Activated CD4-positive, alpha-beta T cell treated with anti-CD3 and anti-CD28 coated beads, Interleukin-2, Interleukin-6, amounts not matched to agents 100 ng/mL and 50 ng/mL, durations not matched to agents 16 hours and 8 hours (primary cell): Measurements from ENCODE around the gene HDAC11.

Experiments
- DNase-seq: peaks from one replicate; pipeline ENCODE4 v3.0.0-alpha.2; 2020

Gene HDAC11

DNA sequence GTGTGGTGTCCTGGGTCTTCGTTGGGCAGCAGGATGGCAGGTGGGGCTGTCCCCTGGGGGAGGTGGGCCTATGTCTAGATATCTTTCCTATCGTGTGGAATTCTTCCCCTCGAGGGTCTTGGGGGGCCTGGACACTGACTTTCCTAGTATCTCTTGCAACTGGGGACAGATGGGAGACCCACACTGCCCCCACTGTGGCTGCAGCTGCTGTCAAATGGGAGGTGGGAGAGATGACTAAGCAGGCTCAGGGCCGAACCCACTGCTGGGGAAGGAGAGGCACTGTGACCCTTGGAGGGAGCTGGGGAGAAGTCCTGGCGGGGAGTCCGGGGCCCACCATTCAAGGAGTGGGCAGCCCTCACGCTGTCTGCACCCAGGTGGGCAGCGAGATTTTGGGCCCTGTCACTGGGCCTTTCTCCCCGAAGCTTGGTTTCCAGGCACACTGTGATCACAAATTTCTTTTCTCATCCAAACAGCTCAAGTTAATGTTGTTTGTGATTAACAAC is 65.9 kb downstream of the HDAC11 start:
- DNase-seq = no peak

DNA sequence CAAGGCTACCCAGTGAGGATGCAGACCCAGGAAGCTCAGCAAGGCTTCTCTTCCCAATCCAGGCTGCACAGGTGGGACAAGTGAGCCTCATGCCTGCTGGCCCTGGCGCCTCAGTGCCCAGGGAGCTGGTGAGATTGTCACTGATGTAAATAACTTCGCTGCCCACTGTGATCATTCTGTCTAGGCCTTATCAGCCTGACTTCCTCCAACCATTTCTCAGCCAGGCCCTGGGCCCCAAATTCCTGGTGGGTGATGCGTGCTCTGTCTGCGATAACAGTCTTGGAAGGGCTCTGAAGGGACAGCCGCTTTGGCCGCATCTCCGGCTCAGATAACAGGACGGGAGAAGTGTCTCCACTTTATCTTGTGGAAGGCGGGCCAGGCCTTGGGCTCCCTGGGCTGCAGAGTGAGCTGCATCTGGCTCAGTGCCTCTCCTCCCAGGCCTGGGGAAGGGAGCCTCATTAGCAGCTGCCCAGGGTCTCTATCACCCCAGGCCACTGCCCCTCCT is 66.6 kb downstream of the HDAC11 start:
- DNase-seq = no peak

GRCh38 chr3:13547591-13548371 is 67.7 kb downstream of the HDAC11 start:
- no peak for DNase-seq

DNA sequence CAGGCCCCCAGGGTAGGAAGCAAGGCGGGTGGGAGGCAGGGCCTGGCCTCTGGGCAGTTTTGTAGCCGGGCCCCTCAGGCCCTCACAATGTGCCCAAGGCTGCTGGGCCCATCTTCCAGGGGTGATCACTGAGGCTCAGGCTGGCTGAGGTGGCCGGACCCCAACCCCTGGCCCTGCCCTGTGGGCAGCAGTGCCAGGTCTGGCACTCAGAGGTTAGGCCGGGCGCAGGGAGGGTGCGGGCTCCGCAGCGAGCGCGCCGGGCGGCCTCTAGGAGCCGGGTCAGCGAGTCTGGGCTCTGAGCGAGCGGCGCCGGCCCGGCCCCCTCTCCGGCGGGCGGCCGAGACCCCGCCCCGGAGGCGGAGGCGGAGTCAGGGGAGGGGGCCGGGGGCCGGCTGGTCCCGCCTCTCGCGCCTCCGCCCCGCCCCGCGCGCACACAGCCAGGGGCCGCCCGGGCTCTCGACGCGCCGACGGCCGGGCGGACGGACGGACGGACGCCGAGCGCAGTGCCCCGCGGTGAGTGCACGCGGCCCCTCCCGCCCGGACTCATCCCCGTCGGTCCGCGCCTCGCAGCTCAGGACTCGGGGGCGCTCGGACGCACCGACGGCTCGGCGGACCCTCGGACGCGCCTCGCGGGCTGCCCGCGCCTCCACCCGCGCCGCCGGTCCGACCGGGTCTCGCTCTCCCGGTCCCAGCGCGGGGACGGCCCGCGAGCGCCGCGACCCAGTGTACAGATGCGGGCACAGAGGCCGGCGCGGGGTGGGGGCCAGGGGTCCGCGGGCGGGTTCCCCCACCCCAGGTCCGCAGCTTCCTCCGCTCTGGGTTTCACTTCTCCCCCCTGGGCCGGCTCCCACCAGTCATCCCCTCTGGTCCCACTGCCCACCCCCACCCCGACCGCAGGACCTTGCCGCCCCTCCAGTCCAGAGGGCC is 68.9 kb downstream of the HDAC11 start, which contains the start of gene FBLN2:
TSS of gene FBLN2 (plus strand) at position 430 of the 927 bp plus-strand sequence. CDS start 21,231 bp downstream, outside the sequence.
- peak; percentile 10 for DNase-seq

DNA sequence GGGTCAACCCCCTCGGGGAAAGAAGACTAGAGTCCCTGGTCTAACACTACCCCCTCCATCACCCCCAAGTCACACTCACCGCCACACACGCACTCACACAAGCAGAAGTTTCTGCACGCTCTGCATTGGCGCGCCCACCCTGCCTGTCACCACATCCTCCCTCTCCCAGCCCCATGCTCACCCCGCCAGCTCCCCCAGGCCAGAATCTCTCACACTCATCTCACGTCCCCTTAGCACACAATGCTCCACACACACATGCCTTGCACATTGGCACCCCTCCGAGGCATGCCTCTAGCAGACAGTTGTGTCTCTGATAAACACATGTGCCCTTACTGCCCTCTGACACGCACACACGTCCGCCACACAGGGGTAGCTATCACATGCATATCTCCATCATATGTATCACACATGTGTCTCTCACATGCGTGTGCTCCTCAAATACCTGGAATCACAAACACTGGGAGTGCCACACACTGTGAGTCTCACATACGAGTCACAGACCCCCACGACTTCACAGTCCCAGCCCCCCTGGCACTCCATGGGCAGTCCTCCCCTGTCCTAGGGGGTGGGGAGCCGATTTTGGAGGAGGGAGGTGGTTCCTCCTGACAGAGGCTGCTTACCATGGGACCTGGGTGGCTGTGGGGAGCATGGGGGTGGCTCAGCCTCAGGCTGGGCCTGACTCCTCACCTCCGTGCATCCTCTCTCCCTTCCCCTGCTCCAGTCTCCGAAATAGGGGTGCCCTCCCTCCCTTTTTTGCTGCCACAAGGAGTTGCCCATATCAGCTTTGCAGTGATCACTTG is 69.7 kb downstream of the HDAC11 start:
- DNase-seq = no peak

GRCh38 chr3:13550423-13550690 is 70.3 kb downstream of the HDAC11 start:
- DNase-seq = no peak

DNA sequence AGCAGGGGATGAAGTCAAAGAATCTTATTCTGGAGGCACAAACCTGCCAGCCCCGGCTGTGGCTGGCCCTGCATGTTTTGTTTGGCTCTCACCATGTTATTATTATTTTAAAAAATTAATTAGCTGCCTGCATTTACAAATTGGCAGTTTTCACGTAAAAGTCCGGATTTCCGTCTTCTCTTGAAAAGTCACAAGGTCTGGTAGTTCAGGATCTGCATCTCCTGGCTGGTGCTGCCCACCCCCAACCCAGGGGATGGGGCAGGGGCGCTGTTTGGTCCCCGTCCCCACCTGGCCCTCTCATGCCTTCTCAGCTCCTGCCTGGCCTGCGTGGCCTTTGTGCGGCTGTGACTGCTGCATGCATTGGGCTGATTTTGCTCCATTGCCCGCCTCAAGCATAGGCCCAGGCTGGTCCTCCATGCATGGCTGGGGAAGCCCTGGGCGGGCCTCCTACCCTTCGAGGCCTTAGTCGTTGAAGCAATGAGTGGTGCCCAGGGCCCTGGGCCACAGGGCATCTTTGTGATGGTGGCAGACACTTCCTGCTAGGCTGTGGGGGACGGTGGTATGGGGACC is 70.8 kb downstream of the HDAC11 start:
- DNase-seq = no peak

DNA sequence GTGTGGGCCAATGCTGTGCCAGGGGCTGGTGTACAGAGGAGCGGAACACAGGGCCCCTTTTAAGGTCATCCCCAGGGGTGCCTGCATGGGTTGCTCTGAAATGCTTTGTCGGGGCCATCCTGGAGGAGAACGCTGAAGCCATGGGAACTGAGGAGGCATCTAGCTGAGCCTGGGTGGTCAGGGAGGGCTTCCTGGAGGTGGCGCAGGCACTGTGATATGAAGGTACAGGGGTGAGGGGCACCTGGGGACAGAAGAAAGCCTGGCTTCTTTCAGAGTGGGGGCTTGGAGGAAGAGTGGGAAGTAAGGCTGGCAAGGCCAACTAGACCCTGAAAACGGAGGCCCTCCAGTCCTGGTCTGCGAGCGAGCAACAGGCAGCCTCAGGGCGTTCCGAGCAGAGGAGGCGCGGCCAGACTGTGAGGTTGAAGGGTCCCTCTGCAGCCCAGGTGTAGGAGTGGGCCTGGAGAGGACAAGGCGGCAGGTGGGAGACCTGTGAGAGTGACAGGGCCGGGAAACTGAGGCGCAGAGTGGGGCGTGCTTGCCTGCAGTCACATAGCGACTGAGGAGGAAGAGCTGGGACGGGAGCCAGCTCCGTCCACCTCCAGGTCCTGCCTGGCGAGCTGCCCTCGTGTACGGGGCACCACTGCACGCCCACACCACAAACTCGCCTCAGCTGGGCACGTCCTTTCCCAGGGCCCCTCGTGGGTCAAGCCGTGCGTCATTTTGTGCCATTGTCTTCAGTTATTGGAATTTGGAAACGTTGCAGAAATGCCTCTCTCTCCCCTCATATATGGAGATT is 72.9 kb downstream of the HDAC11 start:
- DNase-seq = no peak

GRCh38 chr3:13553686-13554085 is 73.6 kb downstream of the HDAC11 start:
- DNase-seq = no peak

DNA sequence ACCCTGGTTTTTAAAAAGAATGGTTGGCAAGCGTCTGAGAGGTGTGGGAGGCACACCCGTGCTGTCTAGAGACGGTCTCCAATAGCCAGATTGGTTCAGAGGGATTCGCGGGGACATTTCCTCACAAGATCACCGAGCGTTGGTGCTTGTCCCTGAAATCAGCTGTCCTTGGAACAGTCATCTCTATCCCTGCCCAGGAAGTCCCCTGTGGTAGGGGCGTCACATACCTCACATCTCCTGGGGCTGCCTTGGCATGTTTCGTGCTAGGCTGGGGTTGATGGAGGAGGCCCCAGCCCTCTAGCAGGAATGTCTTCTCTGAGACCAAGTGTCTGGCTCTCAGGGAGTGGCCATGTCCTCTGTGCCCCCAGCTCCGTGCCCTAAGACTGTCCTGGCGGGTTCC is 75.6 kb downstream of the HDAC11 start:
- no peak for DNase-seq
